Raji (cell line): ENCODE measurements around the gene UBL4B.

ENCODE experiments used
- POLR2A ChIP-seq: IDR thresholded peaks from 2 replicates; pipeline ENCODE4 v1.6.1; 2011; ENCODE audit warnings: low read depth, low read length, control low read depth; ENCODE audit not compliant: insufficient read depth

UBL4B gene

DNA sequence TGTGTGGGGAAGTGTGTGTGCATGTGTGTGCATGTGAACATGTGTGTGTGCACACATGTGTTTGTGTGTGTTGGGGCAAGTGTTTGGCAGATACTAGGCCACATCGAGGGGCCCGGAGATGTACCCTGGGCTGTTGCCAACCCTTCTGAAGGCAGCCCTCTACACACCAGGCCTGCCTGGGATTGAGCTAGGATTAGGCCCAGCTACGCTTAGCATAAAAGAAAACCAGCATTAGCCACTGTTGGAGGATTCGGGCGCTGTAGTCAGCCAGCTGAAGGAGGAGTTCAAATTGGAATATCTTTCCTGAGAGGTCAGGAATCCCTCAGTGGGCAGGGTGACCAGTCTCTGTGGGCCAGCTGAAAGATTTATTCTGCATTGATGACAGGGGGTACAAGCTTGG lies 31.2 kb upstream of the UBL4B start:
- TF ChIP-seq POLR2A, result no peak

- no peak for TF ChIP-seq POLR2A
Measured at GRCh38 chr1:110082477-110082876, 29.8 kb upstream of the UBL4B start.

DNA sequence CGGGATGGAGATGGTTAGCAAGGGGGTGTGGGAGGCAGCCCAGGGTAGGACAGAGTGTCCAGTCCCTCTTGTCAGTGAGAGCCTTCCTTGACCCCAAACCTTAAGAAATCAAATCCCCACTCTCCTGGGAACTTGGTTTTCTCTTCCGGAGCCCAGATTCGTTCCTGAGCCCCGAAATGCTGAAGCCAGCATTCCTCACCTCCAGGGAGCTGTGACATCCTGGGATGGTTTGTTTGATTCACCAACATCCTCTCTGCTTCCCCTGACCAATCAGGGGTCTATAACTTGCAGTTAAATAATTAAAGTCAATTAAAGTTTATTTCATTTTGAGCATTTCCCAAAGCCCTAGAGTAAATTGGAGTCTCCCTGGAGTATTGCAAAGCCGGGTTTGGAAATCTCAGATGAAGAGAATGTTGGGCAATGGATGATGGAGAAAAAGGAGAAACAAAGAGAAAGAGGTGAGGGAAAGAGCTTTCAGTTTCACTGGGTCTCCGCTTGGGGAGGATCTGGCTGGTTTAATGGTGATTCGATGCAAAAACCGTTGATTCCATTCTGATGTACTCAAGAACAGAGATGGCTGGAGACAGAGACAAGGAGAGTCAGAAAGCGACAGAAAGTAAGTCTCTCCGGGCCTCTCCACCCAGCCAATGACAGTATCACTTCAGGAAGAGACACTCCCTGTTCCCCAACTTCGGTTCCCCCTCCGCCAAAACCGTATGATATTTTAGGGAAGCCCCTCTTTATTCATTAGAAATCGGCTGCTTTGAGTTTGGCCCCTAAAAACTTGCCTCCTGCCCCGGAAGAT lies 29.0 kb upstream of the UBL4B start:
- TF ChIP-seq POLR2A, result no peak

DNA sequence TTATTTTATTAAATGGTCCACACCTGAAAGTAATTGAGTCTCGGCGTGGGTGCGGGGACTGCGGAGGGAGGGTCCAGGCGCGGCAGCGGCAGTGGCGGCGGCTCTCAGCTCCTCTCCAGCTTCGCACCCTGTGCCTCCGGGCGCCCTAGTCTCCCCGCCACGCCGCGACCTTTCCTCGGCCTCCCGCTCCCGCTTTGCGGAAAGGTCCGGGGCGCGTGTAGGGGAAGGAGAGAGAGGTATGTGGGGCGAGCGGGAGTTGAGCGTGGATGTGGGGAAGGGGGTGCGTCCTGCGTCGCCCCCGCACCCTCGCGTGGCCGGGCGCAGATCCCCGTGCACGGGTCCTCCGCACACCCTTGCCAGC lies 28.4 kb upstream of the UBL4B start:
- no peak for TF ChIP-seq POLR2A

- TF ChIP-seq POLR2A, result no peak
Measured at GRCh38 chr1:110084227-110085078, 27.8 kb upstream of the UBL4B start.

GRCh38 chr1:110085671-110086070 lies 26.6 kb upstream of the UBL4B start:
- no peak for TF ChIP-seq POLR2A

- no peak for TF ChIP-seq POLR2A
Measured at GRCh38 chr1:110086961-110087360, 25.3 kb upstream of the UBL4B start.

DNA sequence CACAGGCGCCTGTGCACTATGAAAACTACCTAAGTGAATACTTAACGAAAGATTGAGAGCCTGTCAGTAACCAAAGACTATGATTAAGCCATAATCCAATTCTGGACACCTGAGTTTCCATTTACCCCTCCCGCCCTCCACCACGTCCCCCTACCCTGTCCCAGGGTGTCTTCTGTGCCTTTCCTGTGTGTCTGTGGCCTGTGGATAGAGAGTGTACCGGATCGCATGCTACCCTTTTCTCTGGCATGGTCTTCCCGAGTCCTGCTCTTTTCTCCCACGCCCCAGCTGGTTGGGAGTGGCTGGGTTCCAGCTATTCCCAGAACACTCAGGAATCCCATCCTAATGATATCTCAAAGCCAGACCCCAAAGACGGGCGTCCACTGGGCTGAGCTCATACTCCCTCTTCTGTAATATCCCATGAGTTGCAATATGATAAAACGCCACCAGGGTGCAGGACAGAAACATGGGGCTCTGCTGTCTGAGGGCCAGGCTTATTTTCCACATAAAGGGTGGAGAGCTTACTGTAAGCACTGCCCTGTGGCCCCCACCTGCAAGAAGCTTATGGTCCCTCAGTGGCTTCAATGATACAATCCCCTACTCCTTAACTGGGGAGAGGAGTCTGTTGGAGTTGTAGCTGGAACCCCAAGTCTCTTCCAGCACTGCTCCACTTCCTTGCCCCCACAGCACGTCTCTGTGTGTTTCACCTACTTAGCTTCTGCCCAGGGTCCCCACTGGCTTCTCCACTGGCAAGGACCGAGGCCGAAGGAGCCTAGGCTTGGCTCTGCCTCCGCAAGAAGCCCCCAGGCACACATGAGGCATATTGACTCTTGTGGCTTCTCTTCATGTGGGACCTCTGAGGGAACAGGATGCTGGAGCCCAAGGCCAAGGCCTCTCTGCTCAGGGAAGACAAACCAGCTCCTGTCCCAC lies 24.2 kb upstream of the UBL4B start:
- no peak for TF ChIP-seq POLR2A

- TF ChIP-seq POLR2A, result no peak
Measured at GRCh38 chr1:110088739-110089316, 23.4 kb upstream of the UBL4B start.

DNA sequence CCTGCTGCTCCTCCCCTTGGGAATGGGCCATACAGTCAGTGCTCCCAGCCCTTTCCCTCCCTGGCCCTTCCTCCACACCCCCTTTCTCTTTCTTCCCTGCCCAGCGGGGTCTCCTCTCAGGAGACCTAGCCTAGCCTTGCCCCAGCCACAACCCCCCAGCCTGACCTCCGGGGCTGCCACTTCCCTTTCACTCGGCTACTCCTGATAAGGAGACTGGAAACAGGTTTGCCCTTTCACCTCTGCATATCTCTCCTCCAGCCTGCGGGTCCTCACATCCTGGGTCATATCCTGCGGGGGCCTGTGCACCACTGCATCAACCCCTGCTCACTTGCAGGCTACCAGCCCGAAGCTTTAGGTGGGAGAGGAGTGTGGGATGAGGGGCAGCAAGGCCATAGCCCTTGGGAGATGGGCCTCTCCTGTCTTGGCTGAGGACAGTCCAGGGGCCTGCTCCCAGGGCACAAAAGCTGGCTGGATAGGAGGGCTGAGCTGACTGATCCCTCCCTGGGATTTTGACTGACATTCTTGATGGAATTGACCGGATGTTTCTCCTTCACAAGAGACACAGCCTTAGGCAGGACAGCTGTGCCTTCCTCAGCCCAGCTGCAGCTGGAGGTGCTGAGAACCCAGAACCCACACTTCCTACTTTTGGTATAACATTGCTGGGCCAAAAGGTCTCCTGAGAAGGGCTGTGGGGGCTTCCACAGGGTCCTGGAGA lies 22.5 kb upstream of the UBL4B start:
- no peak for TF ChIP-seq POLR2A

- no peak for TF ChIP-seq POLR2A
Measured at GRCh38 chr1:110091381-110091780, 20.9 kb upstream of the UBL4B start.

- TF ChIP-seq POLR2A, result no peak
Measured at GRCh38 chr1:110091791-110092190, 20.5 kb upstream of the UBL4B start.

DNA sequence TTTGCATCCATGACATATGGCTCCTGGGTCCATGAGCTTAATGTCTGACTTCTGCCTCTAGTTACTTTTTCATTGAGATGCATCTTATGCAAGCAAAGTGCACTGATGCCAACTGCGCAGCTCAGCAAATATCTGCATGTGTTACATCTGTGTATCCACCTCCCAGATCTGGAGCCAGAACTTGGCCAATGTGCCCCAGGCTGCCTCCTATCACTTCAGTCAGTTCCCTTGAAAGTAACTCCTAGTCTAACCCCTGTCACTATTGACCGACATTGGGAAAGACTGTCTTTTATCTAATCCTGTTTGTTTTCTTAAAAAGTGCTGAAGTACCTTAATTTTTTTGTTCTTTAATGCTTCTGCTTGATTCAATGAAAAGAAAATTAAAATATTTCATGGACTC lies 19.3 kb upstream of the UBL4B start:
- no peak for TF ChIP-seq POLR2A

DNA sequence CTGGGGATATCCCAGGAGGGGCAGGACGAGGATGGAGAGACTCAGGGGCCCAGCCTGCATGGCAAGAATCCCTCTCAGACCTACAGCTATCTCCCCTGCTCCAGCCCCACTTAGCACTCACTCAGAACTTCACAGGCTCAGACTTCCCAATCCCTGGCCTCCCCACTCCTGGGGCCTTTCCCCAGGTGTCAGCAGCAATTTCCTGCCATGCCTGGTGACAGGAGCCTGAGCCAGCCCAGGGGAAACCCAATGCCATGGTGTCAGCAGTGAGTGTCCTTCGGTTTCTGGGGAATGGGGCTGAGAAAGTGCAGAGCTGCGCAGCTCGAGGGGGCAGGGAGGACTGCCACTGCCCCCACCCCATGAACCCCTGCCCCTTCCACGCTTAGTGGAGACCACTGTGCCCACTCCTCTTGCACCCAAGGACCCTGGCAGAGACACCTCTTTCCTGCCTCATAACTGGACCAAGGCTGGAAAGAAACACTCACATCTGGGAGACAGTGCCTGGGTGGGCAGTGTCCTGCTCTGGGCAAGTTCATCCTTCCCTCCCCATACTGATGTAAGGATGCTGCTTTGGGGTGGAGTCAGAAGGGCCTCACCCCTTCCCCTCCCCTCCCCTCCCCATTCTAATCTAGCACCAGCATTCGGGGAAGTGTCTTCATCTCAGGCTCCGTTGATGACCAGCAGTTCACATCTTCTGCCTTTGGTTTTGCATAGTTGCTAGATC lies 17.1 kb upstream of the UBL4B start:
- TF ChIP-seq POLR2A, result no peak
